Fibroblast of mammary gland (primary cell): ENCODE measurements around the gene TSTD2.

Source experiments
- DNase-seq: peaks from one replicate; pipeline ENCODE4 v3.0.0-alpha.2; 2010; ENCODE audit warnings: low read depth
- H3K4me3 ChIP-seq: 2 replicates; pipeline ENCODE4 v1.5.1; 2011; ENCODE audit warnings: low read depth, mild to moderate bottlenecking, low read length, moderate library complexity; ENCODE audit not compliant: control insufficient read depth
- TF ChIP-seq, protein P1 (sequence below): conservative IDR thresholded peaks from 2 replicates; pipeline ENCODE4 v1.5.1; 2011; ENCODE audit warnings: low read depth, low read length, inconsistent platforms; ENCODE audit not compliant: control insufficient read depth, insufficient read depth

TSTD2 gene

DNA sequence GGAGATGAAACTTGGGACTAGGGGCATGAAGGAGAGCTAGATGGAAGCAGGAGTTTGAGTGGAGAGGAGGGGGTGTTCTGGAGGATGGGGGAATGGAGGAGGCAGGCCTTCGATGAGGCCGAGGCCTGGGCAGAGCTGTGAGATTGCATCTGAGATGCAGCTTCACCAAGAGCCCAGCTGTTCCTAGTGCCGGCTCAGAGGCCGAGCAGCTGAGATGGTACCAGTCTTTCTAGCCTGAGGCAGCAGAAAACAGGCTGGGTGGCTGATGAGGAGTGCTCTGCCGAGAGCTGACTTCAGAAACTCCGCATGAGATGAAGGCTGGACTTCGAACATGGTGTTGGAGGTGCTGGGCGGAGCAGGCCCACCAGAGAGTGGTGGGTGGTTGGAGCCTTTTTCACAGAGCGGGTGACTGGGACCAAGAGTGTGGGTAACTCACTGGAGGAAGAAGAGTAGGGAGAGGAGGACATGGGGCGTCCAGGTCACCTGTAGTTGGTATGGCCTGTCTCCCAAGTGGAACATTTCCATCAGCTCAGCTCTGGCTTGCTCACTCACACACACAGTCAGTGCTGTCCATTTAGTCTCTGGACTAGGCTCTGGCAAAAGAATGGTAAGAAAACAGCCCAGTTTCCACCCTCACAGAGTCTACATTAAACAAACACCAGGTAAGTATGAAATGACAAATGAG, 77.0 kb downstream of the TSTD2 start:
- TF ChIP-seq, protein P1, sequence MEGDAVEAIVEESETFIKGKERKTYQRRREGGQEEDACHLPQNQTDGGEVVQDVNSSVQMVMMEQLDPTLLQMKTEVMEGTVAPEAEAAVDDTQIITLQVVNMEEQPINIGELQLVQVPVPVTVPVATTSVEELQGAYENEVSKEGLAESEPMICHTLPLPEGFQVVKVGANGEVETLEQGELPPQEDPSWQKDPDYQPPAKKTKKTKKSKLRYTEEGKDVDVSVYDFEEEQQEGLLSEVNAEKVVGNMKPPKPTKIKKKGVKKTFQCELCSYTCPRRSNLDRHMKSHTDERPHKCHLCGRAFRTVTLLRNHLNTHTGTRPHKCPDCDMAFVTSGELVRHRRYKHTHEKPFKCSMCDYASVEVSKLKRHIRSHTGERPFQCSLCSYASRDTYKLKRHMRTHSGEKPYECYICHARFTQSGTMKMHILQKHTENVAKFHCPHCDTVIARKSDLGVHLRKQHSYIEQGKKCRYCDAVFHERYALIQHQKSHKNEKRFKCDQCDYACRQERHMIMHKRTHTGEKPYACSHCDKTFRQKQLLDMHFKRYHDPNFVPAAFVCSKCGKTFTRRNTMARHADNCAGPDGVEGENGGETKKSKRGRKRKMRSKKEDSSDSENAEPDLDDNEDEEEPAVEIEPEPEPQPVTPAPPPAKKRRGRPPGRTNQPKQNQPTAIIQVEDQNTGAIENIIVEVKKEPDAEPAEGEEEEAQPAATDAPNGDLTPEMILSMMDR, result no peak
- H3K4me3 ChIP-seq, result no peak overlapping the region
- no peak for DNase-seq

- TF ChIP-seq, protein P1, result no peak
- H3K4me3 ChIP-seq, result no peak overlapping the region
- no peak for DNase-seq
Observed at GRCh38 chr9:97555164-97555563, 78.0 kb downstream of the TSTD2 start.

- TF ChIP-seq, protein P1, result no peak
- no peak overlapping the region for H3K4me3 ChIP-seq
- no peak for DNase-seq
Observed at GRCh38 chr9:97554566-97555075, 78.5 kb downstream of the TSTD2 start.

DNA sequence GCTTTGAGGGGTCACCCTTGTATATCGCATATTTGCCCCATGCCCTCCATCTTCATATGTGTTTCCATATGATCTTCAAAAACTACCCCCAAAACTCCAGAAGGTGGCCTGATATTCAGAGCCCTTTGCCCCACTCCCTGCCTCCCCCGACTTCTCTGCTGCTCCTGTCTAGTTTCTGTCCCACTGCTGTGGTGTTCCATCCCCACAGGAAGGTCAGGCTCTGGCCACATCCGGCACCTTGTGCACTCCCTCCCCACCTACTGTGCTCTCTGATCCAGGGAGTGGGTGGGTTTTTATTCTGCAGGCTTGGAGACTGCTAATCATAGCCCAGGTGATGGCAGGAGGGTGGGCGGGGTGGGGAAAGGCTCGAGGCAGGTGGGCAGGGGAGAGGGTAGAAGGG, 79.3 kb downstream of the TSTD2 start:
- H3K4me3 ChIP-seq, result no peak overlapping the region
- TF ChIP-seq, protein P1, result no peak
- DNase-seq, result no peak

DNA sequence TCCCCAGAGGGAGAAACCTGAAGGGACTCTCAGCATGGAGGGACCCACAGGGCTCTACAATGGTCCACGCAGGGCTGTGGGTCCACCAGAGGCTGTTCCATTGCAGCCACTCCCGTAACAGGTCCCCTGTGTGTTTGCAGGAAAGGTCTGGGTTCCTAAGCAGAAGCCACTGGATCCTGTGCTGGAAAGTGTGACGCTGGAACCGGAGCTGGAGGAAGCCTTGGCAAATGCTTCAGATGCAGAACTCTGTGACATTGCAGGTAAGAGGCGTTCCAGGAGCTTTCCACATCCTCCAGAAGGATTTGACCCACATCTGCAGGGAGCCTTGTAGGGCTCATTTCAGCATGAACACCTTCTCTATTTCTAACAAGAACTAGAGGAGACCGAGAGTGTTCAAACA, 80.0 kb downstream of the TSTD2 start:
- DNase-seq, result no peak
- H3K4me3 ChIP-seq, result no peak overlapping the region
- TF ChIP-seq, protein P1, result no peak

GRCh38 chr9:97551308-97551707, 81.9 kb downstream of the TSTD2 start:
- TF ChIP-seq, protein P1, result no peak
- DNase-seq, result no peak
- no peak overlapping the region for H3K4me3 ChIP-seq
